HG03064 (cell line): ENCODE measurements around the gene DIABLO.

ENCODE experiments used
- ATAC-seq: cut with Tn5 transposase; IDR thresholded peaks from one replicate; pipeline ENCODE4 v1.9.1; 2021; ENCODE audit warnings: low read depth; ENCODE audit not compliant: unreplicated experiment

DIABLO gene

DNA sequence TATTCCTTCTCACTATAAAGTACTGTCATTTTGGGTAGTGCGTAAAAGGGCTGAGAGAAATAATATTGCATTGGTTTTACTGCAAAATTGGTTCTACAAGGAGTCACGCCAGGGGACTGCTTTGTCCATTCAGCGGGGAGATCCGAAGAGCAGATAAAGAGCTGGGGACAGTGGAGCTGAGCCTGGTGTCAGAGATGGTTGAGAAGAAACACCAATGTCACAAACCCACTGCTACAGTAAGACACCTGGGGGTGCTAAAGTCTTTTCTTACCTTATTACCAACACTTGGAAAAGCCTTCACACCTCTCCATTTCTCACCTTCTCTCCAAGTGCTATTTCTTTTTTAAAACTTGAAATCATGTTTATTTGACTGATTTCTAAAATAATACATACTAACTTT lies 66.0 kb downstream of the DIABLO start:
- ATAC-seq: no peak

DNA sequence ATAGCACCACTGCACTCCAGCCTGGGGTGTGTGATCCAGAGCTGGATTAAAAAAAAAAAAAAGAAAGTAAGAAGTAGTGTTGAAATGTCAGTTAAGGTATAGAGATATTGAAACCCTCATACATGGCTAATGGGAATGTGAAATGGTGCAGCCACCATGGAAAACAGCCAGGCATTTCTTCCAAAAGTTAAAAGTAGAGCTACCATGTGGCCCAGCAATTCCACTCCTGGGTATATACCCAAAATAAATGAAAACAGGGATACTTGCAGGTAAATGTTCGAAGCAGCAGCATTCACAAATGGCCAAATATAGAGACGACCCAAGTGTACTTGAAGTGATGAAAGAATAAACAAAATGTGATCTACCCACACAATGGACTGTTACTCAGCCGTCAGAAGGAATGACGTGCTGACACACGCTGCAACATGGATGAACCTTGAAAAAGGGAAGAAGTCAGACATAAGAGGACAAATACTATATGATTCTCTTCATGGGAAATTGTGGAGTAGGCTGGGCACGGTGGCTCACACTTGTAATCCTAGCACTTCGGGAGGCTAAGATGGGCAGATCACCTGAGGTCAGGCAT lies 67.1 kb downstream of the DIABLO start:
- no peak for ATAC-seq
